Smooth muscle cell (in vitro differentiated cells): Measurements from ENCODE around the gene PLEKHA4. TPM values are rescaled to one million over a fixed set of nuclear protein-coding genes. Genes with fewer than 3 reads are reported as not detected.

Experiments
- DNase-seq: peaks from one replicate; lab custom pipeline; 2025; ENCODE audit not compliant: unreplicated experiment; lab: John Stamatoyannopoulos, UW
- H2AFZ ChIP-seq: fragments of 200-600 bp; sonication (generic); 2 replicates; pipeline ENCODE4 v1.6.0; 2016; ENCODE audit warnings: antibody characterized with exemption, low read depth, mild to moderate bottlenecking
- H3F3A ChIP-seq: fragments of 200-600 bp; sonication (generic); 2 replicates; pipeline ENCODE4 v1.6.0; 2017; ENCODE audit warnings: antibody characterized with exemption, low read depth
- H3K27ac ChIP-seq: fragments of 200-600 bp; sonication (generic); 2 replicates; pipeline ENCODE4 v1.5.1; 2016; ENCODE audit warnings: low read depth, mild to moderate bottlenecking
- H3K27me3 ChIP-seq: fragments of 200-600 bp; sonication (generic); 2 replicates; pipeline ENCODE4 v1.6.1; 2016; ENCODE audit warnings: low read depth, mild to moderate bottlenecking
- H3K36me3 ChIP-seq: fragments of 200-600 bp; sonication (generic); 2 replicates; pipeline ENCODE4 v1.5.1; 2016; ENCODE audit warnings: low read depth
- H3K4me1 ChIP-seq: fragments of 200-600 bp; sonication (generic); 2 replicates; pipeline ENCODE4 v1.5.1; 2016; ENCODE audit warnings: low read depth
- H3K4me2 ChIP-seq: fragments of 200-600 bp; sonication (generic); 2 replicates; pipeline ENCODE4 v1.6.0; 2016; ENCODE audit warnings: mild to moderate bottlenecking
- H3K4me3 ChIP-seq: fragments of 200-600 bp; sonication (generic); 2 replicates; pipeline ENCODE4 v1.5.1; 2016; ENCODE audit warnings: mild to moderate bottlenecking
- H3K79me2 ChIP-seq: fragments of 200-600 bp; sonication (generic); 2 replicates; pipeline ENCODE4 v1.6.0; 2016; ENCODE audit warnings: low read depth, mild to moderate bottlenecking
- H3K9ac ChIP-seq: fragments of 200-600 bp; sonication (generic); 2 replicates; pipeline ENCODE4 v1.6.0; 2016; ENCODE audit warnings: low read depth
- H3K9me3 ChIP-seq: fragments of 200-600 bp; sonication (generic); replicated peaks from 2 replicates; pipeline ENCODE4 v1.5.1; 2016; ENCODE audit warnings: low read depth
- H4K20me1 ChIP-seq: fragments of 200-600 bp; sonication (generic); 2 replicates; pipeline ENCODE4 v1.6.0; 2016; ENCODE audit warnings: low read depth
- WGBS: methylation state at CpG from one replicate; pipeline ENCODE4 v1.1.7; 2016; ENCODE audit warnings: low lambda C conversion rate; 5-methylcytosine and 5-hydroxymethylcytosine counted together
- polyA plus RNA-seq: library from polyadenylated mRNA; unstranded; fragments of >200 nt; fragmentation: Nextera tagmentation; extraction: Ambion mirVana; gene quantifications from 2 replicates; pipeline ENCODE4 v1.2.1, GENCODE V29; 2016
- total RNA-seq: library from RNA; depleted of rRNA; stranded (reverse); fragments of >200 nt; gene quantifications from 2 replicates; pipeline ENCODE4 v1.2.3, GENCODE V29; 2014
- TF ChIP-seq, protein P1 (sequence below): fragments of 200-600 bp; sonication (generic); IDR thresholded peaks from 2 replicates; pipeline ENCODE4 v1.5.1; 2017; ENCODE audit warnings: borderline replicate concordance, mild to moderate bottlenecking, antibody characterized with exemption; ENCODE audit not compliant: insufficient read depth, poor library complexity, severe bottlenecking

PLEKHA4 gene
- total and polyA plus RNA-seq, 2 experiments from 2014 or later = 4.4 to 39.2 TPM

- Histone ChIP-seq H3K9me3 (no peaks in the 10 kb centered on the region), H3K9ac (no peak overlapping the region), H2AFZ (no peak overlapping the region), H3K79me2 (no peaks in the 10 kb centered on the region), H3F3A (no peaks in the 10 kb centered on the region), H3K4me2 (no peak overlapping the region), H4K20me1 (no peaks in the 10 kb centered on the region), H3K27me3 (no peaks in the 10 kb centered on the region), H3K4me1 (peaks cover 4% of the 10 kb centered on the region), H3K4me3 (no peak overlapping the region), H3K36me3 (no peaks in the 10 kb centered on the region), H3K27ac (no peak overlapping the region)
- DNase-seq = no peak
- 90% methylated on average over 30 of the region's 30 CpGs for WGBS
- TF ChIP-seq, protein P1, sequence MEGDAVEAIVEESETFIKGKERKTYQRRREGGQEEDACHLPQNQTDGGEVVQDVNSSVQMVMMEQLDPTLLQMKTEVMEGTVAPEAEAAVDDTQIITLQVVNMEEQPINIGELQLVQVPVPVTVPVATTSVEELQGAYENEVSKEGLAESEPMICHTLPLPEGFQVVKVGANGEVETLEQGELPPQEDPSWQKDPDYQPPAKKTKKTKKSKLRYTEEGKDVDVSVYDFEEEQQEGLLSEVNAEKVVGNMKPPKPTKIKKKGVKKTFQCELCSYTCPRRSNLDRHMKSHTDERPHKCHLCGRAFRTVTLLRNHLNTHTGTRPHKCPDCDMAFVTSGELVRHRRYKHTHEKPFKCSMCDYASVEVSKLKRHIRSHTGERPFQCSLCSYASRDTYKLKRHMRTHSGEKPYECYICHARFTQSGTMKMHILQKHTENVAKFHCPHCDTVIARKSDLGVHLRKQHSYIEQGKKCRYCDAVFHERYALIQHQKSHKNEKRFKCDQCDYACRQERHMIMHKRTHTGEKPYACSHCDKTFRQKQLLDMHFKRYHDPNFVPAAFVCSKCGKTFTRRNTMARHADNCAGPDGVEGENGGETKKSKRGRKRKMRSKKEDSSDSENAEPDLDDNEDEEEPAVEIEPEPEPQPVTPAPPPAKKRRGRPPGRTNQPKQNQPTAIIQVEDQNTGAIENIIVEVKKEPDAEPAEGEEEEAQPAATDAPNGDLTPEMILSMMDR = no peak
Measured at GRCh38 chr19:48859711-48860572, 8.5 kb downstream of the PLEKHA4 start.

GRCh38 chr19:48858984-48859710 lies 9.3 kb downstream of the PLEKHA4 start:
- H3K27ac ChIP-seq = no peak overlapping the region
- peaks cover 4% of the 10 kb centered on the region for H3K4me1 ChIP-seq
- H3K9me3 ChIP-seq = no peaks in the 10 kb centered on the region
- H3K4me3 ChIP-seq = no peak overlapping the region
- no peak for DNase-seq
- H3F3A ChIP-seq = no peaks in the 10 kb centered on the region
- H2AFZ ChIP-seq = no peak overlapping the region
- no peaks in the 10 kb centered on the region for H4K20me1 ChIP-seq
- WGBS = 91% methylated on average over 25 of the region's 34 CpGs
- TF ChIP-seq, protein P1 = no peak
- H3K36me3 ChIP-seq = no peaks in the 10 kb centered on the region
- no peaks in the 10 kb centered on the region for H3K79me2 ChIP-seq
- no peak overlapping the region for H3K9ac ChIP-seq
- no peaks in the 10 kb centered on the region for H3K27me3 ChIP-seq
- H3K4me2 ChIP-seq = no peak overlapping the region

DNA sequence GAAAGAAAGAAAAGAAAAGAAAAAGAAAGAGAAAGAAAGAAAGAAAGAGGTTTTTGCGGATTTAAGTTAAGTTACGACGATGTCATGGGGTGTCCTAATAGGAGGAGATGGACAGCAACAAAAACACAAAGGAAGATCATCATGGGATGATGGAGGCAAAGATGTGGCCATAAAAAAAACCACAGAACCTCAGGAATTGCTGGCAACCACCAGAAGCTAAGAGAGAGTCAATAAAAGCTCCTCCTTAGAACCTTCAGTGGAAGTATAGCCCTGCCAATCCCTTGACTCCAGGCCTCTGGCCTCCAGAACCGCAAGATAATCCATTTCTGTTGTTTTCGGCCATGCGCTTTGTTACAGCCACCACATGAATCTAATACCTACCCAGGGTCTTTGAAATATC lies 11.5 kb downstream of the PLEKHA4 start:
- no peaks in the 10 kb centered on the region for H3K36me3 ChIP-seq
- no peak overlapping the region for H3K4me3 ChIP-seq
- WGBS = 57% methylated on average over 6 of the region's 6 CpGs
- H3K79me2 ChIP-seq = no peaks in the 10 kb centered on the region
- H3K4me2 ChIP-seq = no peak overlapping the region
- H3K27ac ChIP-seq = no peak overlapping the region
- peaks cover 4% of the 10 kb centered on the region for H3K4me1 ChIP-seq
- no peak for DNase-seq
- no peaks in the 10 kb centered on the region for H3K27me3 ChIP-seq
- H3F3A ChIP-seq = no peaks in the 10 kb centered on the region
- H4K20me1 ChIP-seq = no peaks in the 10 kb centered on the region
- no peak overlapping the region for H3K9ac ChIP-seq
- no peaks in the 10 kb centered on the region for H3K9me3 ChIP-seq
- no peak overlapping the region for H2AFZ ChIP-seq
- TF ChIP-seq, protein P1 = no peak
